NCI-H2107 treated with DMSO at 0.1 percent for 48 hours (cell line): ENCODE measurements around the gene LHX3.

Experiments
- DNase-seq: peaks from one replicate; lab custom pipeline; 2025; ENCODE audit not compliant: unreplicated experiment; lab: John Stamatoyannopoulos, UW

LHX3 gene

GRCh38 chr9:136193891-136194279, 11.0 kb downstream of the LHX3 start:
- DNase-seq, result no peak

GRCh38 chr9:136193127-136193890, 11.6 kb downstream of the LHX3 start:
- no peak for DNase-seq

- DNase-seq, result no peak
These were observed 12.4 kb downstream of the LHX3 start for GRCh38 chr9:136192289-136193126.

DNA sequence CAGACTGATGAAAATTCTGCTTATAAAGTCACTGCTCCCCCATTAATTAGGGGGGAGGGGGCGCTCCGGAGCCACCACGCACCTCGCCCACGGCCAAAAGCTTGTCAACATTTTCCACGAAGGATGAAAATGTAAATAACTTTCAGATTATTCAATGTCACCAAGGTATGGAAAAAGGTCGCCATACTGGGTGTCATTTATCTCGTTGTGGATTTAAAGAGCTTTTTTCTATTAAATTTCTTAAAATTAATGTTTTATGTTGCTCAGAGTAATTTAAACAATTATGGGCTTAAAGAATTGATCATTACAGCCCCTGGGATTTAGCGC, 13.0 kb downstream of the LHX3 start:
- no peak for DNase-seq

GRCh38 chr9:136191099-136191959, 13.6 kb downstream of the LHX3 start:
- no peak for DNase-seq

DNA sequence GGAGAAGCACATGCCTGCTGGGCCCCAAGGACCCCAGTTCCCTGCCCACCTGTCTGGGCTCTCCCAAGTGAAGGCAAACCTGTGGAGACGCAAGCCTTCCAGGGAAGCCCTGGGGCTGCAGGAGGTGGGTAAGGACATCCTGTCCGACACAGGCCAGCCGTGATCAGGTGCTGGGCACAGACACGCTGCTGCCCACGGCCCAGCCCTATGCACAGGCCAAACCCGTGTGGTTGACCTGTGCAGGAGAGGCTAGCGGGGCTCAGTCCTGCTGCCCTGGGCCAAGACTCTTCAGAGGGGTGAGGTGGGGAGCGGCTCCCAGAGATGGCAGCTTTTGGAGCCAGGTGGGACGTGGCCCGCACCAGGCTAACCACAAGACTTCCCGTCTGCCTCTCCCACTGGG, 14.3 kb downstream of the LHX3 start:
- DNase-seq, result no peak

DNA sequence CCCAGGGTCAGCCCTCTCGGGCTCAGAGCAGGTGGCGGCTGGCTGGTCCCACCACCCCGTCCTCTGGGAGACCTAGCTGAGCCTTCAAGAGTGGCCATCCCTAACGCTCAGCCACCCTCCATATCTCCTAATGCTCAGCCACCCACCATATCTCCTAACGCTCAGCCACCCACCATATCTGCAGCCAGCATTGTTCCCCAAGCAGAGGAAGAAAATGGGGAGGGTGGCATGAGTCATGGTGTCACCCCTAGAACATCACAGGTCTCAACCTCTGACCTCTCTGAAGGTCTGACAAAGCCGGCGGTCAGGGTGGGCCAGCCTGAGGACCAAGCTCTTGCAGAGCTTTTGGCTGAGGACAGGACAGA, 14.7 kb downstream of the LHX3 start:
- DNase-seq, result no peak

- no peak for DNase-seq
These were observed 15.3 kb downstream of the LHX3 start for GRCh38 chr9:136189394-136190236.

DNA sequence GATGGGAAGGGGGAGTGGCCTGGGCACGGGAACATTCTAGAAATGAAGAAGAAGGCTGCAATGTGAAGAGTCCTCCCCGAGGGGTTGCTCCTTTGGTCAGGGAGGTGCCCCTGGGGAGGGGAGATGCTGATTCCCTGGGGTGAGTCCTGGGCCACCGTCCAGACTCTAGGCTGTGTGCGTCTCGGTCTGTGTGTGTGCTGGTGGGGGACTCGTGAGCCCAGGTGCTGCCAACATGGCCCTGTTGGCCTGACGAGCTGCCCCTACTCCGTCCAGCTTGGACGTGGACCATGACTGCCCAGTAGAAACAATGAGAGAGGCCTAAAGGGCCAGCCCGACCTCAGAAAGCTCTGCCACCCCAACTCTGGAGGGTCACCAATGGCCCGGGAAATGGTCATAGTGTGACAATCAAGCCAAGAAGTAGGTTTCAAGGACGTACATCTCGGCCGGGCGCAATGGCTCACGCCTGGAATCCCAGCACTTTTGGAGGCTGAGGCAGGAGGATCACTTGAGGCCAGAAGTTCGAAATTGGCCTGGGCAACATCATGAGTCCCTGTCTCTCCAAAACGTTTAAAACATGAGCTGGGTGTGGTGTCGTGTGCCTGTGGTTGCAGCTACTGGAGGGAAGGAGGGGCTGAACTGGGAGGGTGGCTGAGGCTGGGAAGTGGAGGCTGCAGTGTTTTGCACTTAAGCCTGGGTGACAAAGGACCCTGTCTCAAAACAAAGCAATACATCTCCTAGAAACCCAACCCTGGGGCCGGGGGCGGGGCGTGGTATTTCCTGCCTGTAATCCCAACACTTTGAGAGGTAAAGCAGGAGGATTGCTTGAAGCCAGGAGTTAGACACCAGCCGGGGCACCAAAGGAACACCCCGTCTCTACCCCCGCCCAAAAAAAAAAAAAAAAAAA, 17.0 kb downstream of the LHX3 start:
- DNase-seq, result no peak

- DNase-seq, result no peak
These were observed 17.7 kb downstream of the LHX3 start for GRCh38 chr9:136187197-136187596.

GRCh38 chr9:136186386-136186785, 18.5 kb downstream of the LHX3 start:
- DNase-seq, result no peak

GRCh38 chr9:136185596-136186366, 19.1 kb downstream of the LHX3 start:
- DNase-seq, result peak; percentile 33

DNA sequence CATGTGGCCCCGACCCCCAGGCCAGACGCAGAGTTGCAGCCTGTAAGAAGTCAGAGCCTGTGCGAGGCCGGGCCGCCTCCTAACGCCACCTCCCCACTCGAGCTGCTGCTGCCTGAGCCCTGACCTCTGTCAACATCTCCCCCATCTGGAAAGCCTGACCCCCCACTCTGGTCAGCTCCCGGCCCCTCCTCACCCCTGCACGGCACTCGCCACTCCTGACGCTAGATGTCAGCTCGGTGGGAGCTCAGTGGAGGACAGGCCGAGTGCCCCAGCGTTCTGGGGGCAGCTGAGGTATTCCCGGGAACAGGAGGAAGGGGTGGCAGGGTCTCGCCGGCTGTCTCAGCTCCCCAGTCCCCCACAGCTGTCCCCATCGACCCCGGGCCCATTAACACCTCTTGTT, 19.9 kb downstream of the LHX3 start:
- DNase-seq, result no peak

- no peak for DNase-seq
These were observed 22.0 kb downstream of the LHX3 start for GRCh38 chr9:136182850-136183422.

GRCh38 chr9:136182420-136182787, 22.5 kb downstream of the LHX3 start:
- no peak for DNase-seq

- DNase-seq, result no peak
These were observed 23.0 kb downstream of the LHX3 start for GRCh38 chr9:136181784-136182419.

DNA sequence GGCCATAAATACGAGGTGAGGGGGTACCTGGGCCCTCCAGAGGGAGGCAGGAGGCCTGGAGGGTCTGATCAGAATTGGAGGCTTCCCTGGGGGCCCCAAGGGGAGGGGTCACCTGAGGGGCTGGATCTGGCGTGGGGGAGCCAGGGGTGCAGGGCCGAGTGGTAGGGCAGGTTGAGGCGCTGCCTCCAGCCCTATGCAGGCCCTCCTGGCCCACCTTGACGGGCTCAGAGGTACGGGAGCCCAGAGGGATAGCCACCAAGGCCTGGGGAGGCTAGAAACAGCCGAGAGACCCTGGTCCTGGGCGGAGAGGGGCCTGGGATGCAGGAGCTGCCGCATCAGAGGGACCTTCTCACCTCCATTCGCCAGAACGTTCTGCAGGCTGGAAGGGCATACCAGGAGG, 24.3 kb downstream of the LHX3 start:
- no peak for DNase-seq

- no peak for DNase-seq
These were observed 25.2 kb downstream of the LHX3 start for GRCh38 chr9:136179761-136180160.
